IPS-18c (cell line): ENCODE data around the gene THEM4.
"Not testable (repeated sequence)": the region's sequence is repeated elsewhere in the genome, so short reads cannot be mapped to it uniquely, and the experiment has no call there.

Experiments used
- H3K4me3 ChIP-seq: 2 replicates; pipeline ENCODE4 v1.7.0; 2013; ENCODE audit warnings: low read depth, mild to moderate bottlenecking, low read length, moderate library complexity; ENCODE audit not compliant: insufficient read depth
- H3K9me3 ChIP-seq: one replicate; pipeline ENCODE4 v1.6.1; 2013; ENCODE audit warnings: mild to moderate bottlenecking, low read length, moderate library complexity; ENCODE audit not compliant: control insufficient read depth, insufficient read depth

The THEM4 gene

DNA sequence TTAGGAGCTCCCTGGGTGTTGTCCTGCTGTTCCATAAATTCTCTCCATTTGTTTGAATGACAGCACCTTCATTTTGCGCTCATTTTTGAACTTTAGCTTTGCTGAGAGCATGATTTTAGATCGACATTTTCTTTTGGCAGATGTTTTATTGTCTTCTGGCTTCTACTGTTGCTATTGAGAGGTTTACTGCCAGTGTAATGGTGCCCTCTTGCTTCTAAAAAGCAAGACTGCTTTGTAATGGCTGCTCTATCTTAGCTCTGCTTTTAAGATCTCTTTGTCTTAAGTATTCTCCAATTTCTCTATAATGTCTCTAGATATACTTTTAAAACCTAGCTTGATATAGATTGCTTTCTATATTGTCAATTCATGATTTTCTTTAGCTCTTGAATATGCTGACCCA is 27.8 kb downstream of the THEM4 start:
- Histone ChIP-seq H3K4me3 (no peak overlapping the region), H3K9me3 (no peaks in the 10 kb centered on the region)

- no peaks in the 10 kb centered on the region for H3K9me3 ChIP-seq
- no peak overlapping the region for H3K4me3 ChIP-seq
These were observed 33.8 kb downstream of the THEM4 start for GRCh38 chr1:151875419-151876097.

DNA sequence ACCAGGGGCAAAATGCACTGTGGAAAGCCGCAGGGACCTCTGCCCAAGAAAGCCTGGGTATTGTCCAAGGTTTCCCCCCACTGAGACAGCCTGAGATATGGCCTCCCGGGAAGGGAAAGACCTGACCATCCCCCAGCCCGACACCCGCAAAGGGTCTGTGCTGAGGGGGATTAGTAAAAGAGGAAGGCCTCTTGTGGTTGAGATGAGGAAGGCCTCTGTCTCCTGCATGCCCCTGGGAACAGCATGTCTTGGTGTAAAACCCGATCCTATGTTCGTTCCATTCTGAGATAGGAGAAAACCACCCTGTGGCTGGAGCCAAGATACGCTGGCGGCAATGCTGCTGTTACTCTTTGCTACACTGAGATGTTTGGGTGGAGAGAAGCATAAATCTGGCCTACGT is 36.5 kb downstream of the THEM4 start:
- H3K4me3 ChIP-seq, H3K9me3 ChIP-seq: not testable (repeated sequence)

GRCh38 chr1:151871284-151872030 is 37.9 kb downstream of the THEM4 start:
- H3K9me3 ChIP-seq = no peaks in the 10 kb centered on the region
- no peak overlapping the region for H3K4me3 ChIP-seq

- H3K4me3 ChIP-seq = no peak overlapping the region
- H3K9me3 ChIP-seq = peaks cover 2% of the 10 kb centered on the region
These were observed 40.8 kb downstream of the THEM4 start for GRCh38 chr1:151868486-151868885.

- peaks cover 2% of the 10 kb centered on the region for H3K9me3 ChIP-seq
- no peak overlapping the region for H3K4me3 ChIP-seq
These were observed 41.4 kb downstream of the THEM4 start for GRCh38 chr1:151867765-151868411.

DNA sequence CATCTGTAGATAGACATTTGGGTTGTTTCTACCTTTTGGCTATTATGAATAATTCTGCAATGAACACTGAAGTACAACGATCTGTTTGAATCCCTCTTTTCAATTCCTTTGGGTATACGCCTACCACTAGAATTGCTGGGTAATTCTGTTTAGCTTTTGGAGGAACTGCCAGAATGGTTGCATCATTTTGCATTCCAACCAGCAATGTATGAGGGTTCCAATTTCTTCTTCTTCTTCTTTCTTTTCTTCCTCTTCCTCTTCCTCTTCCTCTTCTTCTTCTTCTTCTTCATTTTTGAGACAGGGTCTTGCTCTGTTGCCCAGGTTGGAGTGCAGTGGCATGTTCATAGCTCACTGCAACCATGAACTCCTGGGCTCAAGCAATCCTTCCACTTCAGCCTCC is 42.0 kb downstream of the THEM4 start:
- no peak overlapping the region for H3K4me3 ChIP-seq
- H3K9me3 ChIP-seq = peaks cover 2% of the 10 kb centered on the region

DNA sequence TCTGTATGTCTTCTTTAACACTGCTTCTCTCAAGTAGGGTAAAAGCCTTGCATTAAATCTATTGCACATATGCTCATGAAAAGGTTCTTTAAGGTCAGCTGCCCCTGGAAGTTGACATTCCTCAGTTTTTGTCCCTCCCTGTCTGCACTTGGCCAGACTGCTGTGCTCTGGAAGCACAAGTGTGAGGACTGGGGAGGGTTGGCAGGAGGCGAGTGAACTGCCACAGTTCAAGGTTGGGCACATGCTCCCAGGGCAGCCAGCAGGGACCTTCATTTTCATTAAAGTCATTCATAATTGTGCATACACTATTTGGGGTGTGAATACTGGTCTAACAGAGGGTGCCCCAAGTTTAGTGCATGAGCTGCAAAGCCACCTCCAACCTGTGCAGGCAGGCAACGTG is 44.9 kb downstream of the THEM4 start:
- Histone ChIP-seq H3K9me3 (peaks cover 2% of the 10 kb centered on the region), H3K4me3 (no peak overlapping the region)

GRCh38 chr1:151862604-151863003 is 46.7 kb downstream of the THEM4 start:
- no peak overlapping the region for H3K4me3 ChIP-seq
- H3K9me3 ChIP-seq = peaks cover 2% of the 10 kb centered on the region

DNA sequence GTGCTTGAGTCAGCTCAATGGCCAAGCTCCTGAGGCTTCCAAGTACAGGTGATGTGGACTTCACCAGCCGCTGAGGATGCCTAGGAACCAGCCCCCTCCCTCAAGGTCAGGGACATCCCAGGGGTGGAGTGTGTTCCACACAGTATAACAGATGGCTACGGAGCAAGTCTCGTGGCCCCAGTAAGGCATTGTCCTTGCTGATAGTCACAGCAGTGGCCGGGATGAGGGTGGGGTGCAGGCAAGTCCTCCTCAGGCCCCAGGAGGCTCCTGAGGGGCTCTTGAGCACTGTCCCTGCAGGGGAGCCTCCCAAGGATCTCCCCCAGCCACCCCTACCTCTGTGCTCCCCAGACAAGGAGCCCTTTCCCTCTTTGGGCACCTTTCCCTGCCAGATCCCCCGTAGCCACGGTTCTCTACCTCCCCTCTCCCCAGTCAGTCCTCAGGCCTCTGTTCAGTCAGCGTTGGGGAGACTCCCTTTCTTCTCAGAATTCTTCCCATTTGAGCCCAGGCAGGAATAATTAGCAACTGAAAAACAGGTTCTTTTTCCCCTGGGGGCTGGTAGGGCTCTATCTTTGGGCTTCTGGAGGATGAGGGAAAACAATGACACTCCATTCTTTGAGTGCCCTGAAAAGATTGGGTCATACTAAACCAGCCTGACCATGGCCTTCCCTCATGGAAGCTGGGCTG is 48.7 kb downstream of the THEM4 start:
- H3K9me3 ChIP-seq = peaks cover 2% of the 10 kb centered on the region
- no peak overlapping the region; the same call in 1 of the 2 replicates for H3K4me3 ChIP-seq

DNA sequence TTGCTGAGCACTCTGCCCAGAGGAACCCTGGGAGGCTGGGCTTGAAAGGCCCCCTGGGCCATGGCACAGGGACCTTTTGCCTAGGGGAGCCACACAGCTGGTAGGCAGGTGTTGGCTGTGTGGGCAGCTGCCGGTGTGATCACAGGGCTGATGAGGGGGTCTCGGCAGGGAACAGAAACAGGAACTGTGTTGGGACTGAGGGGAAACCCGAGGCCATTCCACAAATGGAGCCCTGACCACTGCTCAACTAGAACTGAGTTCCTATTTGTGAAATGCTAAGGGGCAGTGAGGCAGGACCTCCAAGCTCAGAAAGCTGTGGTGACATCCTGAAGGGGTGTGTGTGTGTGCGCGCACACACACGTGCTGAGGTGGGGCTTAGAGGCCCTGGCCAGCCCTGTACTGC is 49.4 kb downstream of the THEM4 start:
- H3K4me3 ChIP-seq = no peak overlapping the region
- H3K9me3 ChIP-seq = peaks cover 2% of the 10 kb centered on the region

DNA sequence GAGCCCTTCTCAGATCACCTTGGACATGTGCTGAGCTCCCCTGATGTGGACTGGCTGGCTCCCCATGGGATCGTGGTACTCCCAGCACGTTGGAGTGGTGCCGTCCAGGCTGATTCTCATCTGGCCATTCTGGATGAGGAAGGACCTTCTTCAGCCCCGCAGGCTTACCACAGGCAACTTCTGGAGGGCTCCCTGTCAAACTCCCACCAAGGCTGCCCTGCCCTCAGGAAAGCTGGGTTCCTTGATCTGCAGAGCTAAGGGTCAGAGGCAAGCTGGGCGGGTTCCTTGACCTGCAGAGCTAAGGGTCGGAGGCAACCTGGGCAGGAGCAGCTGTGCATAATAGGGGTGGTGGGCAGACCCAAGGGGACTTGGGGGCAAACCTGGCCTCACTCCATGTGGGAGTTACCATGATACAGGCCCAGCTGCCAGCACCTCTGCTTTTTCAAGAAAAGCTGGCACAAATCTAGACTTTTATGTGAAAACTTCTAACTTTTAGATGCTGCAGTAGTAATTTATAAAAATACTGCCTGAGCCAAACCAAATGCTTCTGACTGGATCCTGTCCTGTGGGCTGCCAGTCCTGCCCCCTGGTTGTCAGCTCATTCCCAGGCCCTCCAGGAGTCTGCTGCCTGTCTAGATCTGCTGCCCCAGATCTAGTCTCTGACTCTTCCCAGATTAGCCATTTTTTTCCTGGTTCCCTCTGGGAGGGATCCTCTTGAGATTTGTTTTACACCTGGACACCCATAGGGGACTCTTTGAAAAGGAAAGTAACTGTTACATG is 50.2 kb downstream of the THEM4 start:
- Histone ChIP-seq H3K4me3 (no peak overlapping the region), H3K9me3 (peaks cover 2% of the 10 kb centered on the region)

DNA sequence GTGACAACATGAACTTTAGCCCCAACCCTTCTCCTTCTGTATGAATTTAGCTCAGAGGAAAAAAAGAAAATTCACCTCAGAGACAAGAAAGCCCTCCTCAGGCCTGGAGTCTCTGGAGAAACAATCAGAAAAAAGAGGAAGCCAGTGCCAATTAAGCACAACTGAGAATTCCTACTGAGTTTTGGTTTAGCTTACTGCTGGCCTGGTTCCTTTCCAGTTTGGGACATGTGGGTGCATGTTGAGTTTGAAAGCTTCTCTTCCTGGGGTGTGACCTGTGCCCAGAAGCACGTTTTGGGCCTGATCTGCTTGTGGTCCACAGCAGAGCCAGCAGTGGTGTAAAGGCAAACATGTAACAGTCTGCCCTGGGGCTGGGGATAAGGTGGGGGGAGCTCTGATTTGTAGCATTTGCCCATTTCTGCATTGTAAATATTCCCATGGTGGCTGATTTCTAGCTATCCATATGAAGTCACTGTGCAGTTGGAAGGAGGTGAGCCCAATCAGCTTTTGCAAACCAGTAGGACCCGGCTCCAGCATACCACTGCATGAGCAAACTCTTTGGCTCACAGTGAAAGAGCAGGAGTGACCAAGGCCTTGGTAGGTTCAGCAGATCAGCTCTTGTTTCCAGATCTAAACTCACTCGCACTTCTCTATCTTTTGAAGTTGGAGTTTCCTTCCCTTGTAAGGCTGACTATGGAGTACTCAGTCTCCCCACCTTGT is 51.1 kb downstream of the THEM4 start:
- Histone ChIP-seq H3K9me3 (no peaks in the 10 kb centered on the region), H3K4me3 (no peak overlapping the region)

GRCh38 chr1:151855933-151856332 is 53.4 kb downstream of the THEM4 start:
- H3K4me3 ChIP-seq = no peak overlapping the region

DNA sequence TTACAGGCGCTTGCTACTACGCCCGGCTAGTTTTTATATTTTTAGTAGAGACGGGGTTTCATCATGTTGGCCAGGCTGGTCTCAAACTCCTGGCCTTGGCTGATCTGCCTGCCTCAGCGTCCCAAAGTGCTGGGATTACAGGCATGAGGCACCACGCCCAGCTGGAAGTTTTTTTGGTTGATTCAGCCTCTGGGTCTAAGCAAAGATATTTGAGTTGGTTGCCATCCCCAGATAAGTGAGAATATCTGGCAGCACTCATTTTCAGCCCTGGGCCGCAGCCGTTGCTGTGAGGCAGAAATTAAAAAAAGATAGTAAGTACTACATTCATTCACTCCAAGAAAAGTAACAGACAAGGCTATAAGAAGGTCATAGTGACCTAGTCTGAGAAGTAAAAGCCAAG is 53.8 kb downstream of the THEM4 start:
- H3K4me3 ChIP-seq, H3K9me3 ChIP-seq: not testable (repeated sequence)

More at GRCh38 chr1:151855933-151856332, 53.4 kb downstream of the THEM4 start:
- H3K9me3 ChIP-seq = no peaks in the 10 kb centered on the region

- no peak overlapping the region for H3K4me3 ChIP-seq
- no peaks in the 10 kb centered on the region for H3K9me3 ChIP-seq
These were observed 54.7 kb downstream of the THEM4 start for GRCh38 chr1:151854658-151855057.
